Endothelial cell of umbilical vein (primary cell): Measurements from ENCODE around the gene PPP1CA. TPM values are rescaled to one million over a fixed set of nuclear protein-coding genes. Genes with fewer than 3 reads are reported as not detected.

ENCODE experiments used
- BruUV-seq: library from RNA; stranded (reverse); fragments of 400-500 nt; replicated peaks from 2 replicates; lab custom pipeline; 2021; lab: Mats Ljungman, UMichigan
- CTCF ChIA-PET: fragments of 300-600, 350-600 bp; sonication (Branson Sonifier 250); formaldehyde crosslinking; loops from one replicate; lab custom pipeline; 2021; ENCODE audit warnings: antibody characterized with exemption, inconsistent platforms; lab: Charles Lee
- POLR2A ChIA-PET: fragments of 300-600, 350-600 bp; sonication (Branson Sonifier 250); formaldehyde crosslinking; loops from one replicate; lab custom pipeline; 2021; ENCODE audit warnings: antibody characterized with exemption, inconsistent platforms; lab: Charles Lee
- DNase-seq: peaks from one replicate; pipeline ENCODE4 v3.0.0-alpha.2; 2011; ENCODE audit warnings: low read depth, low spot score
- FAIRE-seq: peaks from 2 replicates; lab custom pipeline; 2011; peaks lifted over from hg19 to GRCh38; lab: Jason Lieb, UNC
- H2AFZ ChIP-seq: 2 replicates; pipeline ENCODE4 v1.6.0; 2012; ENCODE audit warnings: low read depth, low read length, control low read depth, inconsistent platforms
- H3K27ac ChIP-seq: 2 replicates; pipeline ENCODE4 v1.5.1; 2011; ENCODE audit warnings: low read depth, mild to moderate bottlenecking, control low read depth, low read length, moderate library complexity; ENCODE audit not compliant: insufficient read depth
- H3K27me3 ChIP-seq, 2 experiments: 2 replicates each; pipeline versions ENCODE4 v1.6.0 to v1.6.1; 2011; ENCODE audit warnings: low read length in 2 of 2, mixed read lengths in 1 of 2; ENCODE audit not compliant: control insufficient read depth in 2 of 2, insufficient read depth in 2 of 2
- H3K36me3 ChIP-seq, 2 experiments: 2 replicates in 1 of 2; 3 replicates in 1 of 2; pipeline ENCODE4 v1.5.1; 2011; ENCODE audit warnings: low read length in 2 of 2, mild to moderate bottlenecking in 1 of 2, moderate library complexity in 1 of 2; ENCODE audit not compliant: control insufficient read depth in 2 of 2, insufficient read depth in 2 of 2; ENCODE audit errors: extremely low read depth in 1 of 2
- H3K4me1 ChIP-seq: 3 replicates; pipeline ENCODE4 v1.5.1; 2011; ENCODE audit warnings: mild to moderate bottlenecking, low read length; ENCODE audit not compliant: control insufficient read depth, insufficient read depth; ENCODE audit errors: extremely low read depth
- H3K4me2 ChIP-seq: 2 replicates; pipeline ENCODE4 v1.6.1; 2011; ENCODE audit warnings: low read length, control low read depth, mixed read lengths; ENCODE audit not compliant: insufficient read depth
- H3K4me3 ChIP-seq, 3 experiments: fragments of 200-600 bp in 1 of 3; sonication (generic), shearing (Covaris generic) in 1 of 3; replicated peaks in 1 of 3; 2 replicates each; pipeline ENCODE4 v1.5.1; 2011 to 2016; ENCODE audit warnings: control low read depth in 3 of 3, low read length in 3 of 3, mild to moderate bottlenecking in 2 of 3, inconsistent platforms in 1 of 3, low read depth in 1 of 3, moderate library complexity in 1 of 3; ENCODE audit not compliant: insufficient read depth in 1 of 3
- H3K79me2 ChIP-seq: 2 replicates; pipeline ENCODE4 v1.6.0; 2012; ENCODE audit warnings: low read length, inconsistent platforms; ENCODE audit not compliant: control insufficient read depth, insufficient read depth
- H3K9ac ChIP-seq: replicated peaks from 2 replicates; pipeline ENCODE3; 2011; ENCODE audit warnings: low read length, control low read depth; ENCODE audit not compliant: insufficient read depth; ENCODE audit errors: extremely low read depth
- H3K9me1 ChIP-seq: replicated peaks from 3 replicates; pipeline ENCODE4 v1.6.0; 2011; ENCODE audit warnings: mild to moderate bottlenecking, low read length; ENCODE audit not compliant: control insufficient read depth, insufficient read depth; ENCODE audit errors: extremely low read depth
- H3K9me3 ChIP-seq: replicated peaks from 2 replicates; pipeline ENCODE4 v1.5.1; 2012; ENCODE audit warnings: low read length, inconsistent platforms; ENCODE audit not compliant: control insufficient read depth, insufficient read depth
- H4K20me1 ChIP-seq: replicated peaks from 2 replicates; pipeline ENCODE3; 2011; ENCODE audit warnings: mild to moderate bottlenecking, low read length; ENCODE audit not compliant: control insufficient read depth, insufficient read depth; ENCODE audit errors: extremely low read depth
- EZH2 ChIP-seq: IDR thresholded peaks from 2 replicates; pipeline ENCODE4 v1.6.1; 2012; ENCODE audit warnings: borderline replicate concordance, low read depth, mild to moderate bottlenecking, moderate library complexity, low read length, inconsistent platforms; ENCODE audit not compliant: severe bottlenecking
- FOS ChIP-seq: IDR thresholded peaks from 2 replicates; pipeline ENCODE4 v1.6.1; 2011; ENCODE audit warnings: mild to moderate bottlenecking, low read length, moderate library complexity, borderline replicate concordance; ENCODE audit not compliant: insufficient read depth
- GATA2 ChIP-seq: IDR thresholded peaks from 2 replicates; pipeline ENCODE4 v1.7.0; 2011; ENCODE audit warnings: low read depth, mild to moderate bottlenecking, moderate library complexity, mixed read lengths, low read length; ENCODE audit not compliant: insufficient read length, insufficient read depth
- JUN ChIP-seq: IDR thresholded peaks from 2 replicates; pipeline ENCODE4 v1.6.1; 2011; ENCODE audit warnings: borderline replicate concordance, low read depth; ENCODE audit not compliant: insufficient read length, insufficient read depth
- MYC ChIP-seq: IDR thresholded peaks from one replicate; pipeline ENCODE4 v1.6.1; 2011; ENCODE audit warnings: mild to moderate bottlenecking, low read depth, low read length
- POLR2A ChIP-seq: IDR thresholded peaks from 2 replicates; pipeline ENCODE4 v1.6.1; 2012; ENCODE audit warnings: low read depth, mild to moderate bottlenecking, control low read depth, low read length
- POLR2AphosphoS5 ChIP-seq: IDR thresholded peaks from 2 replicates; pipeline ENCODE4 v1.6.1; 2012; ENCODE audit warnings: low read depth, mild to moderate bottlenecking, control low read depth, low read length, moderate library complexity; ENCODE audit not compliant: insufficient read depth
- dilution Hi-C: fragments of 300-500 bp; cut with MboI; formaldehyde crosslinking; loops from one replicate; pipeline ENCODE4 v1.15.0; 2019; ENCODE audit warnings: low sequenced_read_pairs; ENCODE audit not compliant: extremely low pct_ligation_motif_present
- intact Hi-C: fragments of 100-400 bp; cut with micrococcal nuclease; formaldehyde crosslinking; loops from one replicate; pipeline ENCODE4 v1.10.0; 2022
- polyA plus RNA-seq, 4 experiments: library from polyadenylated mRNA; depleted of rRNA in 3 of 4; stranded (reverse) in 3 of 4; unstranded in 1 of 4; fragments of >200 nt; gene quantifications; 2 replicates each; pipeline versions ENCODE4 v1.2.1 to v1.2.3, GENCODE V29; 2011 to 2012; ENCODE audit warnings: missing spikeins in 1 of 4
- total RNA-seq: library from RNA; stranded (reverse); gene quantifications from 2 replicates; pipeline ENCODE4 v1.2.3, GENCODE V29; 2021
- TF ChIP-seq, protein P1 (sequence below): IDR thresholded peaks from 2 replicates; pipeline ENCODE4 v1.6.1; 2011; ENCODE audit not compliant: insufficient read depth, insufficient read length
- TF ChIP-seq, protein P2 (sequence below), 2 donors: IDR thresholded peaks; 1 replicate in 1 of 2; 2 replicates in 1 of 2; pipeline ENCODE4 v1.5.1; 2011; ENCODE audit warnings: low read length in 2 of 2, mild to moderate bottlenecking in 2 of 2, moderate library complexity in 2 of 2, control low read depth in 1 of 2, inconsistent platforms in 1 of 2, low read depth in 1 of 2; ENCODE audit not compliant: insufficient read depth in 1 of 2; ENCODE audit errors: extremely low read depth in 1 of 2

The PPP1CA gene
- total and polyA plus RNA-seq, 2 donors (not counting 3 experiments of a cell fraction or from before 2014, with no cell fraction given) = 192 to 419 TPM

DNA sequence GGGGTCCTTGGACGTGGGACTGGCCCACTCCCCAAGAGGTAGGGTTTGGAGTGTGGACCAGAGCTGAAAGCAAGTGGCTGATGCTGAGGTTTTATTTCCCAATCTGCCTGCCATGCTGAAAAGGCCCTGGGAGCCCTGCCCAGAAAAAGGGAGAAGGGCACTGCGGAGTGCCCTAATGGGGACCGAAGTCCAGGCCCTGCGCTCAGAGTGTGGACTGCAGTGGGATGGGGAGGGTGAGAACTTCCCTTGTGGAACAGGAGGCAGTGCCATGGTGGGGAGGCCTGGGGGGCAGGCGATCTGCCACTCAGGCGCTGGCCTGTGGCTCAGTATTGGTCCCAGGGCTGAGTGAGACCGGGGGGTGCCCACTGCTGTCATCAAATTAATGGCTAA is 46.6 kb upstream of the PPP1CA start:
- no peak overlapping the region for H3K9ac ChIP-seq
- H3K4me2 ChIP-seq = no peak overlapping the region
- ChIA-PET CTCF (no interaction called here), POLR2A (no interaction called here)
- DNase-seq (no peak), FAIRE-seq (no peak)
- BruUV-seq = no TSS peak
- H2AFZ ChIP-seq = no peak overlapping the region
- H3K4me1 ChIP-seq = peaks cover 7% of the 10 kb centered on the region
- H3K9me3 ChIP-seq = no peaks in the 10 kb centered on the region
- no peaks in the 10 kb centered on the region for H3K9me1 ChIP-seq
- intact Hi-C loops (no loop called here), dilution Hi-C loops (no loop called here)
- no peak overlapping the region for H3K4me3 ChIP-seq
- H3K27me3 ChIP-seq = no peaks in the 10 kb centered on the region
- TF ChIP-seq POLR2A (no peak), POLR2AphosphoS5 (no peak), FOS (no peak), EZH2 (no peak), MYC (no peak), JUN (no peak), GATA2 (no peak)
- TF ChIP-seq, protein P1, sequence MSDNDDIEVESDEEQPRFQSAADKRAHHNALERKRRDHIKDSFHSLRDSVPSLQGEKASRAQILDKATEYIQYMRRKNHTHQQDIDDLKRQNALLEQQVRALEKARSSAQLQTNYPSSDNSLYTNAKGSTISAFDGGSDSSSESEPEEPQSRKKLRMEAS = no peak
- TF ChIP-seq, protein P2, sequence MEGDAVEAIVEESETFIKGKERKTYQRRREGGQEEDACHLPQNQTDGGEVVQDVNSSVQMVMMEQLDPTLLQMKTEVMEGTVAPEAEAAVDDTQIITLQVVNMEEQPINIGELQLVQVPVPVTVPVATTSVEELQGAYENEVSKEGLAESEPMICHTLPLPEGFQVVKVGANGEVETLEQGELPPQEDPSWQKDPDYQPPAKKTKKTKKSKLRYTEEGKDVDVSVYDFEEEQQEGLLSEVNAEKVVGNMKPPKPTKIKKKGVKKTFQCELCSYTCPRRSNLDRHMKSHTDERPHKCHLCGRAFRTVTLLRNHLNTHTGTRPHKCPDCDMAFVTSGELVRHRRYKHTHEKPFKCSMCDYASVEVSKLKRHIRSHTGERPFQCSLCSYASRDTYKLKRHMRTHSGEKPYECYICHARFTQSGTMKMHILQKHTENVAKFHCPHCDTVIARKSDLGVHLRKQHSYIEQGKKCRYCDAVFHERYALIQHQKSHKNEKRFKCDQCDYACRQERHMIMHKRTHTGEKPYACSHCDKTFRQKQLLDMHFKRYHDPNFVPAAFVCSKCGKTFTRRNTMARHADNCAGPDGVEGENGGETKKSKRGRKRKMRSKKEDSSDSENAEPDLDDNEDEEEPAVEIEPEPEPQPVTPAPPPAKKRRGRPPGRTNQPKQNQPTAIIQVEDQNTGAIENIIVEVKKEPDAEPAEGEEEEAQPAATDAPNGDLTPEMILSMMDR (IDR thresholded peaks at IDR 0.05; ENCODE audit: extremely low read depth in 1 of 2, insufficient read depth in 1 of 2, low read depth in 1 of 2, low read length in 2 of 2) = no peak
- H3K36me3 ChIP-seq = no peaks in the 10 kb centered on the region
- no peaks in the 10 kb centered on the region for H3K79me2 ChIP-seq
- no peaks in the 10 kb centered on the region for H4K20me1 ChIP-seq
- H3K27ac ChIP-seq = no peak overlapping the region
